SKM-1 (cell line): ENCODE data around the gene B4GALT4.

Source experiments
- DNase-seq: peaks from one replicate; lab custom pipeline; 2025; ENCODE audit not compliant: unreplicated experiment; lab: John Stamatoyannopoulos, UW

Gene B4GALT4

GRCh38 chr3:119238363-119238762 is 2.3 kb downstream of the B4GALT4 start:
- DNase-seq, result no peak

GRCh38 chr3:119237299-119237698 is 3.4 kb downstream of the B4GALT4 start:
- DNase-seq, result no peak

- DNase-seq, result no peak
These were observed 3.9 kb downstream of the B4GALT4 start for GRCh38 chr3:119236756-119237155.

- DNase-seq, result no peak
These were observed 5.5 kb downstream of the B4GALT4 start for GRCh38 chr3:119235151-119235550.

GRCh38 chr3:119234610-119235009 is 6.1 kb downstream of the B4GALT4 start:
- no peak for DNase-seq

- no peak for DNase-seq
These were observed 9.9 kb downstream of the B4GALT4 start for GRCh38 chr3:119230745-119231144.

- DNase-seq, result no peak
These were observed 10.6 kb downstream of the B4GALT4 start for GRCh38 chr3:119230071-119230470.

- no peak for DNase-seq
These were observed 11.5 kb downstream of the B4GALT4 start for GRCh38 chr3:119229190-119229589.

GRCh38 chr3:119228373-119229145 is 12.1 kb downstream of the B4GALT4 start:
- no peak for DNase-seq

- DNase-seq, result no peak
These were observed 13.4 kb downstream of the B4GALT4 start for GRCh38 chr3:119227070-119227850.

- DNase-seq, result no peak
These were observed 15.6 kb downstream of the B4GALT4 start for GRCh38 chr3:119225121-119225520.

GRCh38 chr3:119223511-119223910 is 17.2 kb downstream of the B4GALT4 start:
- peak; percentile 49 for DNase-seq

- no peak for DNase-seq
These were observed 18.3 kb downstream of the B4GALT4 start for GRCh38 chr3:119222391-119222790.

- DNase-seq, result no peak
These were observed 18.8 kb downstream of the B4GALT4 start for GRCh38 chr3:119221779-119222320.

GRCh38 chr3:119220970-119221667 is 19.6 kb downstream of the B4GALT4 start:
- DNase-seq, result no peak

- no peak for DNase-seq
These were observed 20.5 kb downstream of the B4GALT4 start for GRCh38 chr3:119220198-119220597.

GRCh38 chr3:119219069-119219468 is 21.6 kb downstream of the B4GALT4 start:
- no peak for DNase-seq

GRCh38 chr3:119211803-119212202 is 28.9 kb downstream of the B4GALT4 start:
- DNase-seq, result no peak

GRCh38 chr3:119211193-119211592 is 29.5 kb downstream of the B4GALT4 start:
- no peak for DNase-seq

GRCh38 chr3:119207512-119207875 is 33.2 kb downstream of the B4GALT4 start:
- no peak for DNase-seq
